ENCODE data around the gene POLE2.

The POLE2 gene

GRCh38 chr14:49642163-49642562, 45.9 kb downstream of the POLE2 start:
- Histone ChIP-seq H3K36me3 (ENCODE audit: control insufficient read depth, insufficient read depth, low read length) (peaks cover 2% of the 10 kb centered on the region), H3K27me3 (replicated peaks; ENCODE audit: control insufficient read depth, insufficient read depth, low read length) (no peaks in the 10 kb centered on the region), H3K4me3 (replicated peaks; ENCODE audit: low read depth, low read length) (no peak overlapping the region)
- TF ChIP-seq CTCF (IDR thresholded peaks at IDR 0.05; ENCODE audit: insufficient read depth, low read length, poor library complexity, severe bottlenecking) = no peak
- DNase-seq (ENCODE audit: extremely low read depth, insufficient read length) = no peak

- H3K4me3 ChIP-seq (replicated peaks; ENCODE audit: low read depth, low read length) = no peak overlapping the region
- TF ChIP-seq CTCF (IDR thresholded peaks at IDR 0.05; ENCODE audit: insufficient read depth, low read length, poor library complexity, severe bottlenecking) = no peak
- DNase-seq (ENCODE audit: extremely low read depth, insufficient read length) = no peak
Observed at GRCh38 chr14:49641697-49642129, 46.3 kb downstream of the POLE2 start.

GRCh38 chr14:49640540-49641417, 47.2 kb downstream of the POLE2 start:
- no peaks in the 10 kb centered on the region for H3K27me3 ChIP-seq (replicated peaks; ENCODE audit: control insufficient read depth, insufficient read depth, low read length)
- no peak for TF ChIP-seq CTCF (IDR thresholded peaks at IDR 0.05; ENCODE audit: insufficient read depth, low read length, poor library complexity, severe bottlenecking)
- no peak overlapping the region for H3K4me3 ChIP-seq (replicated peaks; ENCODE audit: low read depth, low read length)
- peaks cover 5% of the 10 kb centered on the region for H3K36me3 ChIP-seq (ENCODE audit: control insufficient read depth, insufficient read depth, low read length)
- no peak for DNase-seq (ENCODE audit: extremely low read depth, insufficient read length)

More at GRCh38 chr14:49641697-49642129, 46.3 kb downstream of the POLE2 start:
- H3K36me3 ChIP-seq (ENCODE audit: control insufficient read depth, insufficient read depth, low read length) = peaks cover 4% of the 10 kb centered on the region
- no peaks in the 10 kb centered on the region for H3K27me3 ChIP-seq (replicated peaks; ENCODE audit: control insufficient read depth, insufficient read depth, low read length)

- TF ChIP-seq CTCF (IDR thresholded peaks at IDR 0.05; ENCODE audit: insufficient read depth, low read length, poor library complexity, severe bottlenecking) = no peak
- no peak for DNase-seq (ENCODE audit: extremely low read depth, insufficient read length)
- H3K27me3 ChIP-seq (replicated peaks; ENCODE audit: control insufficient read depth, insufficient read depth, low read length) = no peaks in the 10 kb centered on the region
- H3K36me3 ChIP-seq (ENCODE audit: control insufficient read depth, insufficient read depth, low read length) = peaks cover 5% of the 10 kb centered on the region
- no peak overlapping the region for H3K4me3 ChIP-seq (replicated peaks; ENCODE audit: low read depth, low read length)
Observed at GRCh38 chr14:49637534-49638078, 50.4 kb downstream of the POLE2 start.

- peaks cover 5% of the 10 kb centered on the region for H3K36me3 ChIP-seq (ENCODE audit: control insufficient read depth, insufficient read depth, low read length)
- H3K27me3 ChIP-seq (replicated peaks; ENCODE audit: control insufficient read depth, insufficient read depth, low read length) = no peaks in the 10 kb centered on the region
- DNase-seq (ENCODE audit: extremely low read depth, insufficient read length) = no peak
- no peak for TF ChIP-seq CTCF (IDR thresholded peaks at IDR 0.05; ENCODE audit: insufficient read depth, low read length, poor library complexity, severe bottlenecking)
- H3K4me3 ChIP-seq (replicated peaks; ENCODE audit: low read depth, low read length) = no peak overlapping the region
Observed at GRCh38 chr14:49636866-49637265, 51.1 kb downstream of the POLE2 start.
